GM18867 (cell line): ENCODE measurements around the gene CDCA7L.
A peak's percentile ranks its signal among the peaks of the same experiment; 100 is the strongest.
"Not testable (repeated sequence)": the region's sequence is repeated elsewhere in the genome, so short reads cannot be mapped to it uniquely, and the experiment has no call there.

Source experiments
- ATAC-seq: cut with Tn5 transposase; IDR thresholded peaks from one replicate; pipeline ENCODE4 v1.9.1; 2021; ENCODE audit warnings: mild to moderate bottlenecking, moderate library complexity; ENCODE audit not compliant: unreplicated experiment

The CDCA7L gene

DNA sequence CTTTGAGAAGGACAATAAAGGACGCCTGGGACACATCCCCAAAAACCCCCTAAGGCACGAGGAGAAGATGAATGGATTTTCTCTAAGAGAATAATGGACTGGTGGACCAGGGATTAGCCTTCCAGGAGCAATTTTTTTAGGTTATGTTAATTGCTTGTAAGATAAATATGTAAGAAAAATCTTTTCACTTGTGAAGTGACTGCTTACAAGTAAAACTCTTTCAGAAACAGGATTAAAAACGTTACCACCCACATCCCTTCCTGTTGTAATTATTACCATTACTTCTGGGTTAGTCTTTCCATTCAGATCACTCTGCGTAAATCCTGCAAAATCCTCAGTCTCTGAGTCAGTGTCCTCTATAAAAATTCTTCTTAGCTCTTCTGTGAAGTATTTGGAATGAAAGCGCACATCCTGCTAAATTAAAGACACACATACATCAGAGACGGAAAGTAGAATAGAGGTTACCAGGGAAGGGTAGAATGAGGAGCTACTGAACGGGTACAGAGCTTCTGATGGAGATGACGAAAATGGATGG is 34.3 kb downstream of the CDCA7L start:
- ATAC-seq: no peak

GRCh38 chr7:21910253-21910652 is 35.4 kb downstream of the CDCA7L start:
- ATAC-seq: no peak

- no peak for ATAC-seq
These were observed 37.0 kb downstream of the CDCA7L start for GRCh38 chr7:21908746-21909145.

GRCh38 chr7:21903020-21903786 is 42.5 kb downstream of the CDCA7L start:
- ATAC-seq: no peak

DNA sequence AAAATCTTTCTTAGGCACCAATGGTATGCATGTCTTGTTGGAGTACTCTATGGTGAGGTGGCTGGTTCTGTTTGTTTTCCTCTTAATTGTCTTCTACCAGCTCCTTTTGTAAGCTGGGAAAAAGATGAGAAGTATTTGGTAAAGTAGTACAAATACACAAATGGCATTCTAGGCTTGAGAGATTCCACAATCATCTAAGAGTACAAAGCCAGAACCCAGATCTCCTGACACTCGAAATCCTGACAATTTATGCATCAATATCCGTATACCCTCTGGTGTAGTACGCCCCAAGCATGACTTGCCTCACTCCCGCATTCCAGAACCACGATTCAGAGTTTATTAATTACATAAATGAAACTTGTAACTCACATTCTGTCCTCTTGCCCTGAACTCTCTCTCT is 43.5 kb downstream of the CDCA7L start:
- no peak for ATAC-seq

GRCh38 chr7:21898265-21898930 is 47.3 kb downstream of the CDCA7L start:
- ATAC-seq: peak; percentile 93

DNA sequence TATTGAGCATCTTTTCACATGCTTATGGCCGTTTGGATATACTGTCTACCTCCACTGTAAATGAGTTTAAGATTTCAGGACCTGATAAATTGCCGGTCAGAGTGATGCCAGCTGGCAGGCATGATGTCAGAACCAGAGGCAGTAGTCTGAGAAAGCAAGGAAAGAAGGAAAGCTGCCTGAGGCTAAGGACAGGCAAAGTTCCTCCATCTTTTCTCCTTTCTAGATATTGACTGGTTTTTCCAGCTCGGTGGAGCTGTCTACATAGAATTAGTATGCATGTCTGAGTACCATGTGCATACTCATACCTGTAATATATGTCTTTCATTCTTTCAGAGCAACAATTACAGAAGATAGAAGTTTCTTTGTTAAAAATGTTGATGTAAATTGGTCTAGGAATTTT is 52.3 kb downstream of the CDCA7L start:
- no peak for ATAC-seq

DNA sequence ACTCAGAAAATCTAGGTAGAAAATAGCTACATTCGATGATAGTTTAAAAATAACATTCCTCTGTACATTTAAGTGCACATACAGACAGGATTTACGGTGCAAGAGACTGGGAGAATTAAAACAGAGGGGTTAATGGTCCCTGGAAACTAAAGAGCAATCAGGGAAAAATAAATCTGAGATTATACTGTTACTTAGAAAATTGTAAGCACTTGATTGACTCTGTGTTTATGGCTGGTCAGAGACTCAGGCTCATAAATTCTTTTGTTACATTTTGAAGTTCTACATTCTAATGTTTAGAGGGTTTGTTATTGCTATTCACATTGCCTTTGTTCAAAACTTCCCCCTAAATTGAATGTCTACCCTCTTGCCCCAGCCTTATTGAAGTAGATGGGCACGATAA is 54.4 kb downstream of the CDCA7L start:
- no peak for ATAC-seq

DNA sequence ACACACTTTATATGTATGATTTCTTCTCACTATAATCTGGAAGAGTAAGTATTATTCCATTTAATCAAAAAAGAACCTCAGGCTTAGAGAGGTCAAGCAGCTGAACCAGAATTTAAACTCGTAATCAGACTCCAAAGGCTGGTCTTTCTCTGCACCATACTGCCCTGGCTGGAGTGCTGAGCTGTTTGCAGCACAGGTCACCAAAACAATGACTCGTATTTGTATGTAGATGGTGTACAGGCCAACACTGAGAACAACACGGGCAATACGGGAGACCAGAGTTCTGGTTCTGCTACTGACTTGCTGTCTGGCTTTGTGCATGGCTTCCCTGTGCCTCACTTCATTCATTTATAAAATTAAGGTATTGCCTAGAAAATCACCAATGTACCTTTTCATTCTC is 57.9 kb downstream of the CDCA7L start:
- no peak for ATAC-seq

- ATAC-seq: no peak
These were observed 58.3 kb downstream of the CDCA7L start for GRCh38 chr7:21887353-21887752.

DNA sequence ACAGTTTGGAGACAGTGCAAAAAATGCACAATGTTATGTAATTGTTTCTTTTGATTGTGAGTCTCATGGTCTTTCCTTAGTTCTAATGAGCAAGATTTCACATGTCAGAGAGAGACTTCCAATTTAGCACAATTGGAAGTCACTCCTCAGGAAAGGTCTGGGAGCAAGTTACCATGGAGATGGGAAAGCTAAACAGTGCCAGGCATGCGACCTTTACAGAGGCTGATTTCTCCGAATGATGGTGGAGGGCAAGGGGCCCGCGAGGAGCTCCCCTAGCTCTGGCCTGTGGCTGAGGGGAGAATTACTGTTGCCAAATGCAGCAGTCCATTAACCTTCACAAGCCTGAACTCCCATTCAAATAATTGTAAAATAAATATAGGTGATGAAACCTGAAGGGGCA is 59.3 kb downstream of the CDCA7L start:
- ATAC-seq: no peak

DNA sequence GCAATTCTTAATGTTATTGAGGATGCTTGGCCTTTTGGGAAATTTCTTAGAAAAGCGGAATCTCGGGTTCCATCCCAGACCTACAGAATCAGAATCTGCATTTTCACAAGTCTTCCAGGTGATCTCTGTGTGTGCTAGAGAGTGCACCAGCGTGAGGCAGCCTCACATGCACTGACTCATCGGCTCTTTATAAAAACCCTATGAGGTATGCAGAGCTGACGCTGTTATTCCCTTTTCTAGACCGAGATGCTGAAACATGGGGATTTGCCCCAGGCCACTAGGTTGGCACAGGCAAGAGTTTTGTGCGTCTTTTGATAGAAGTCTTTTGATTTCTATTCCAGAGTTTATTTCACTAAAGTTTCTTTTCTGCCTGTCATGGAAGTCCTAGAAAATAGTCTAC is 61.2 kb downstream of the CDCA7L start:
- no peak for ATAC-seq

DNA sequence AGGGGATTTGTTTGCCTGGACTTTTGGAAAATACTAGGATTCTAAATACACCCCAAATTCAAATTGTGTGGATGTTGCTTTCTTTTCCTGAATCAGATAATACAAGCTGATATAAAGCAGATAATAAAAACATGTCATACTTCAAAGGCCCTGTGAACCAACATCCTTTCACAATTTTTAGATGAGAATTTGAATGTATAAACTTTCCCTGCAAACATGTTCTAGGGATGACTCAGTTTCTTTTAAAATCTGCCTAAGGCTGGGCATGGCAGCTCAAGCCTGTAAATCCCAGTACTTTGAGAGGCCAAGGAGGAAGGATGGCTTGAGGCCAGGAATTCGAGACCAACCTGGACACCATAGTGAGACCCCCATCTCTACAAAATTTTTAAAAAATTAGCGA is 62.2 kb downstream of the CDCA7L start:
- not testable (repeated sequence) for ATAC-seq

GRCh38 chr7:21883069-21883468 is 62.6 kb downstream of the CDCA7L start:
- ATAC-seq: no peak

DNA sequence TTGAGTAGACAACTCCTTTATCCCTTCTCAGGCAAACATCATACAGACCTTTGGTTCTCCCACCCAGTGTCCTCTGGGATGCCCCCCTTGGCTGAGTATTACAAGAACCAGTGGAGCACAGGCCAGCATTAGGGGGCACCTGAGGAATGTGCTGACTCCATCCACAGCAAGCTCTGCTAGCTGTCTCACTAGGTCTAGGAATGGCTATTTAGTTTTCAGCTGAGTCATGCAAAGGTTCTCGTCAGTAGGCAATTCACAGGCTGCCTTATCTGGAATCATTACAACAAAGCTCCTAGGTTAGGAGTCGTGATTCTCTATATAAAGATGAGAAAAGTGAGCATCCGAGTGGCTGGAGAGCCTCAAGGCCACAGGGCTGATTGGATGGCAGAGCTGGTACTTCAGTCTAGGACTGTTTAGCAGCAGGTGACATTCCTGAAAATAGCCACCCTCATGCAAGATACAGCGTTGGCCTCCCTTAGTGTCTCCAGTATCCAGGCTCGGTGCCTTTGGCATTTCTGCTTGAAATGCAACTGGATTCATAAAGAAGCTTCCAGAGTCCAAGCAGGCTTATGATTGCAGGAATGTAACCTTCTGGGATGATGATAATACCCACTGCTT is 75.8 kb downstream of the CDCA7L start:
- ATAC-seq: no peak

DNA sequence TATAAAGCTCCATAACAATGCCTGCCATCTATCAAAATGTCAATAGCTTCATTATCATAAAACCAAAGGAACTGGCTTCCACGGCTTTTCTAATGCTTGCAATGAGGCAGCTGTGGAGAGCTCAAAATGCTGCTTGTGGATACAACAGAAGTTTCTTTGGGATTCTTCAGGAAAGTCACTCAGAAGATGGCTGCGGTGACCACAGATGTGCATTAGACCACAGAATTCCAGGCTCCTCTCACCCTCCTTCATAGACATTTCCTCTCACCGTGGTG is 77.2 kb downstream of the CDCA7L start:
- ATAC-seq: no peak

- no peak for ATAC-seq
These were observed 77.7 kb downstream of the CDCA7L start for GRCh38 chr7:21867816-21868575.

DNA sequence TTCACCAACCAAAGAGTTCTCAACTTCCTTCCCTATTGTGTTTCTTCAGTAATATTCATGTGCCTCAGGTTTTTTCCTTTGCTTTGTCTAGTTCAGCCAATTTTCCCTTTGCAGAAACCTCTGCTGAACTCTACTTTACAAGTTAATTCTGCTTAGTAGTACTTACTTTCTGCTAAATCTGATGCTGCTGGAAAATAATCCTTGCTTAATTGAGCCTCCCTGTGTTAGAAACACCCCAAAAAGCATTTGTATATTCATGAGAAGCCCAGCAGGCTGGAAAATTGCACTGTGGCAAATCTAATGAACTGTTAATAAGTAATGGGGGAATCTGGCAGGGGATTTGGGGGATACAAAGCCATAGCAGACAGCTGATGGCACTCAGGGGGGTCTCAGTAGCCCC is 78.5 kb downstream of the CDCA7L start:
- no peak for ATAC-seq

DNA sequence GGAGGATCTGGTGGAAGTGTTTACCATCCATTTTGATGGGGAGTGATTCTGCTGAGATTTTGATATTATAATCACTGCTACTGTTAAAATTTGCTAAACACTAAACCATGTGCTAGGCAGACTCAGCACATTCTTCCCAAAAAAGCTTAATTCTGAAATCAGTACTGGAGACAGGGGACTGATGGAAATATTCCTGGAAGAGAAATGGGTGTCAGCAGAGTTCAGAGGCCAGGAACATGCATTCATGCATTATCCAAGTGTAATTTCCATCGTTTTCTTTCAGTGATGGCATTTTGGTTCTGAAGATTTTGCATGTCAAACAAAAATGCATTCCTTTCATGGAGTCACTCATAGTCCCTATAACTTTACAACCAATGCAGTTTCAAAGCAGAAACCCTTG is 79.0 kb downstream of the CDCA7L start:
- no peak for ATAC-seq

GRCh38 chr7:21865631-21866204 is 80.0 kb downstream of the CDCA7L start:
- ATAC-seq: not testable (repeated sequence)

GRCh38 chr7:21851559-21851967 is 94.1 kb downstream of the CDCA7L start:
- ATAC-seq: no peak
